ENCODE results near the gene ZG16. TPM values are rescaled to one million over a fixed set of nuclear protein-coding genes. Genes with fewer than 3 reads are reported as not detected.
"Not testable (repeated sequence)": the region's sequence is repeated elsewhere in the genome, so short reads cannot be mapped to it uniquely, and the experiment has no call there.

The ZG16 gene
- total and polyA plus RNA-seq, 8 donors = 0.06 to 0.10 (median 0.07) TPM; not detected in 3

DNA sequence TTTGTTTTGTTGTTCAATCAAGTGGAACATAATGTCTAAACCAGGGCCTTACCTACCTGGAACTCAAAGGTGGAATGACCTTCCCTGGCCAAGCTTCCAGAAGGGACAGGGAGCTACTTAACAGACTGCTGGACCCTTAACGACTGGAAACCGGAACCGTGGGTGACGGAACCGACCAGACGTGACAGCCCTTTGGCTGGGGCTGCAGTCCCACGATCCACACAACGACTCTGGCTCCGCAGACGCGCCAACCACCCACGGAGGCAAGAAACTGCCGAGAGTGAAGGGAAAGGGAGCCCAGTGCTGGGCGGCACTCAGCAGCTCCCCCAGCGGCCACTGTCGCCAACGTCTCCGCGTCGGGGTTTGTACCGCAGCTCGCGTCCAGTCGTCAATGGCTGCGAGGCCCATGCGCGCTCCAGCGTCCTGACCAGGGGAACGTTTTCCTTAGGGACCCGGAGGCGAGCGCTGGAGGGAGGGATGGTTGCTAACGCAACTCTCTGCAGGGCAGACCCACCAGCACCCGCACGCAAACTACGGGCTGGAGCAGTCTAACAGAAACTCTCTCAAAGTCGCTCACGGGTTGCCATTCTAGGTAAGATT, 6.9 kb downstream of the ZG16 start:
- no peaks in the 10 kb centered on the region for H3K36me3 ChIP-seq
- TF ChIP-seq, protein P1, sequence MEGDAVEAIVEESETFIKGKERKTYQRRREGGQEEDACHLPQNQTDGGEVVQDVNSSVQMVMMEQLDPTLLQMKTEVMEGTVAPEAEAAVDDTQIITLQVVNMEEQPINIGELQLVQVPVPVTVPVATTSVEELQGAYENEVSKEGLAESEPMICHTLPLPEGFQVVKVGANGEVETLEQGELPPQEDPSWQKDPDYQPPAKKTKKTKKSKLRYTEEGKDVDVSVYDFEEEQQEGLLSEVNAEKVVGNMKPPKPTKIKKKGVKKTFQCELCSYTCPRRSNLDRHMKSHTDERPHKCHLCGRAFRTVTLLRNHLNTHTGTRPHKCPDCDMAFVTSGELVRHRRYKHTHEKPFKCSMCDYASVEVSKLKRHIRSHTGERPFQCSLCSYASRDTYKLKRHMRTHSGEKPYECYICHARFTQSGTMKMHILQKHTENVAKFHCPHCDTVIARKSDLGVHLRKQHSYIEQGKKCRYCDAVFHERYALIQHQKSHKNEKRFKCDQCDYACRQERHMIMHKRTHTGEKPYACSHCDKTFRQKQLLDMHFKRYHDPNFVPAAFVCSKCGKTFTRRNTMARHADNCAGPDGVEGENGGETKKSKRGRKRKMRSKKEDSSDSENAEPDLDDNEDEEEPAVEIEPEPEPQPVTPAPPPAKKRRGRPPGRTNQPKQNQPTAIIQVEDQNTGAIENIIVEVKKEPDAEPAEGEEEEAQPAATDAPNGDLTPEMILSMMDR (IDR thresholded peaks at IDR 0.05) = peak; percentile 80 to 86
- no peaks in the 10 kb centered on the region for H3K27me3 ChIP-seq
- DNase-seq (peak in 3 of 4 donors; percentile 66 to 95 (median 75)), ATAC-seq (peak; percentile 79)
- intact Hi-C loops (cut with DNase I) = no loop called here
- H3K9me3 ChIP-seq = no peaks in the 10 kb centered on the region
- no peak overlapping the region for H3K27ac ChIP-seq
- H3K4me1 ChIP-seq = peaks cover 2 to 12% of the 10 kb centered on the region in 2 donors
- peak overlapping the region in 1 of 2 donors; percentile 6 for H3K4me3 ChIP-seq

DNA sequence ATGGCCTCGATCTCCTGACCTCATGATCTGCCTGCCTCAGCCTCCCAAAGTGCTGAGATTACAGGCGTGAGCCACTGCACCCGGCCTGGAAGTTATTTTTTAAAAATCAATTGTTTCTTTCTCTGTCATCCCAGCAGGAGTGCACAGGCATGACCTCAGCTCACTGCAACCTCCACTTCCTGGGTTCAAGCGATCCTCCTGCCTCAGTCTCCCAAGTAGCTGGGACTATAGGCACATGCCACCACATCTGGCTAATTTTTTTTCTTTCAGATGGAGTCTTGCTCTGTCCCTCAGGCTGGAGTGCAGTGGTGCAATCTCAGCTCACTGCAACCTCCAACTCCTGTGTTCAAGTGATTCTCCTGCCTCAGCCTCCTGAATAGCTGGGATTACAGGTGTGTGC, 9.1 kb downstream of the ZG16 start:
- ATAC-seq; DNase-seq; H3K27ac ChIP-seq; H3K4me3 ChIP-seq; H3K27me3 ChIP-seq; H3K9me3 ChIP-seq; H3K36me3 ChIP-seq; intact Hi-C loops (cut with DNase I): not testable (repeated sequence)
- H3K4me1 ChIP-seq = peaks cover 2 to 28% of the 10 kb centered on the region in 2 donors

DNA sequence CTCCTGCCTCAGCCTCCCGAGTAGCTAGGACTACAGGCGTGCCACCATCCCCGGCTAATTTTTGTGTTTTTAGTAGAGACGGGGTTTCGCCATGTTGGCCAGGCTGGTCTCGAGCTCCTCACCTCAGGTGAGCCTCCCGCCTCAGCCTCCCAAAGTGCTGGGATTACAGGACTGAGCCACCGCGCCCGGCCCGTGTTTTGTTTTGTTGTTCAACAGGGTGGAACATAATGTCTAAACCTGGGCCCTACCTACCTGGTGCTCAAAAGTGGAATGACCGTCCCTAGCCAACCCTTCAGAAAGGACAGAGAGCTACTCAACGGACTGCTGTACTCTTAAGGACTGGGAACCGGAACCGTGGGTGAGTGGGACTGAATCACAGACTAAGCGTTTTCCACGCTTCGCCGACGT, 11.7 kb downstream of the ZG16 start:
- Histone ChIP-seq H3K4me1 (peaks cover 0 to 32% of the 10 kb centered on the region in 2 donors), H3K27me3 (no peaks in the 10 kb centered on the region), H3K4me3 (peak overlapping the region; percentile 97), H3K36me3 (no peaks in the 10 kb centered on the region), H3K27ac (peak overlapping the region; percentile 89 to 97), H3K9me3 (no peaks in the 10 kb centered on the region)
- TF ChIP-seq, protein P1 (IDR thresholded peaks at IDR 0.05) = no peak
- ATAC-seq (peak; percentile 51), DNase-seq (no peak)
- intact Hi-C loops (cut with DNase I) = no loop called here

DNA sequence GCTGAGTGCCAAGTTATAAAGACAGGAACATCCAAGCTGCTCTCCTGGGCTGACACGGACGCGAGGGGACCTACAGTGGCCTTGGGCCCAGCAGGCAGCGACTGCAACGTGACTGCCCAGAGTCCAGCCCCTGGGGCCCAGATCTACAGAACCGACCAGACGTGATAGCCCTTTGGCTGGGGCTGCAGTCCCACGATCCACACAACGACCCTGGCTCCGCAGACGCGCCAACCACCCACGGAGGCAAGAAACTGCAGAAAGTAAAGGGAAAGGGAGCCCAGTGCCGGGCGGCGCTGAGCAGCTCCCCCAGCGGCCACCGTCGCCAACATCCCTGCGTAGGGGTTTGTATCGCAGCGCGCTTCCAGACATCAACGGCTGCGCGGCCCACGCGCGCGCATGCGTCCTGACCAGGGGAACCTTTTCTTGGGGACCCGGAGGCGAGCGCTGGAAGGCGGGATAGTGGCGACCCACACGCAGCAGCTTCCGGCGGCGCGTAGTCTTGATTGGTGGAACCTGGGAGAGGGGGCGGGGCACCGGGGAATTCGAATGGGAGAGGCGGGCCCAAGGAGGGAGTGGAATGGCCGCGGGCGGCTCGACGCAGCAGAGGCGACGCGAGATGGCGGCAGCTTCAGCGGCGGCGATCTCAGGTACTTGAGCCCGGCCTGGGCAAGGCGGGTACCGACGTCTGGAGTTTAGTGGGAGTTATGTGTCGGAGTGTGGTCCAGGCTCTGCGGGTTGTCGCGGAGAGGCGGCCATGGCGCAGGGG, 12.3 kb downstream of the ZG16 start, which contains the start of gene KIF22:
TSS of gene KIF22 (plus strand) at position 569 of the 766 bp plus-strand sequence. CDS start at position 578, 9 bp downstream.
- Histone ChIP-seq H3K27ac (peak within 1 kb of the TSS; percentile 89 to 97), H3K4me1 (peaks cover 0 to 34% of the 10 kb centered on the region in 2 donors), H3K4me3 (peak within 1 kb of the TSS; percentile 97), H3K36me3 (no peaks in the 10 kb centered on the region), H3K27me3 (no peaks in the 10 kb centered on the region), H3K9me3 (no peaks in the 10 kb centered on the region)
- intact Hi-C loops (cut with DNase I) = no loop called here
- DNase-seq (peak; percentile 99 to 100 (median 100)), ATAC-seq (peak; percentile 98)
- TF ChIP-seq, protein P1 (IDR thresholded peaks at IDR 0.05) = peak; percentile 57 to 80

DNA sequence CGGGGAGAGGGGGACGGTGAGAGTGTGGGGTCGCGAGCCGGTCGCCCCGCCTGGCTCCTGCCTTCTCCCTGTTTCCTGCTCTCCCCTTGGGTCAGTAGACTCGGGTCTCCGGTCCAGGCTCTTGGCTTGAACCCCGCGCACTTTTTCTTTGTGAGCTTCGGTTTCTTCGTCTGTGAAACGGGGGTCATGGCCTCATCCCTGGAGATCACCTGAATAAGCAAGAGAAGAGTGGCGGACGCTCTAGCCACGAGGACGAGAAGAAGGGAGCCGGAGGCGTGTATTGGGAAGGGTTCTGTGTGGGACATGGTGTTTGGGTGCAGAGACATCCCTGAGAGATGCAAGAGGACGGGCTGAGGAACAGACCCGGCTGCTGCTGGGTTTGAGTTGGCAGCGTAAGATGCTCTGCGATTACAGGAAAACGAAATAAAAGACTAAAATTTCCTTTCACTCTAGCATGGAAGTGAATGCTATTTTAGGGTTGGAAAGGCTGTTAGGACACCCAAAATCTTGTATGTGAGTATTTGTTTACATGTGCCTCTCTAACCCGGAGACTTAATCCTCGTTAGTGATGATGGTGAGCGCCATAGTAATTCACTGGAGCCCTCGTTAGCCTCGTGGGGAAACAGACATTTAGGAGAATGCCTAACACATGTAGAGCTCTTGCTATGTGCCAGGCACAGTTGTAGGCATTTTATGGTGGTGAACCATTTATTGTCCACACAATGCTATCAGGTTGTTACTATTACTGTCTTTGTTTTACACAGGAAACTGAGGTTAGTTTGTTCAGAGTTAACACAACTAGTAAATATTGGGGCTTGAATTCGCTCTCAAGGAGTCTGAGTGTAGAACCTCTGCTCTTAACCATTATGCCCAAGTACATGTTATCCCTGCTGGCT, 13.1 kb downstream of the ZG16 start:
- peak overlapping the region; percentile 97 for H3K4me3 ChIP-seq
- peak overlapping the region in 1 of 2 donors; percentile 97 for H3K27ac ChIP-seq
- H3K4me1 ChIP-seq = peaks cover 0 to 34% of the 10 kb centered on the region in 2 donors
- H3K36me3 ChIP-seq = no peaks in the 10 kb centered on the region
- no peaks in the 10 kb centered on the region for H3K9me3 ChIP-seq
- intact Hi-C loops (cut with DNase I) = no loop called here
- DNase-seq (no peak), ATAC-seq (peak; percentile 0)
- TF ChIP-seq, protein P1 (IDR thresholded peaks at IDR 0.05) = no peak
- no peaks in the 10 kb centered on the region for H3K27me3 ChIP-seq
